ENCODE measurements around the gene NCKAP5L. TPM values are rescaled to one million over a fixed set of nuclear protein-coding genes. Genes with fewer than 3 reads are reported as not detected.
A peak's percentile ranks its signal among the peaks of the same experiment; 100 is the strongest.
"Not testable (repeated sequence)": the region's sequence is repeated elsewhere in the genome, so short reads cannot be mapped to it uniquely, and the experiment has no call there.

The NCKAP5L gene
- total RNA-seq, 1 donor from 2014 or later: 11.3 TPM

- no peak for ATAC-seq
- no peak for DNase-seq (ENCODE audit: low spot score)
These were observed 37.0 kb upstream of the NCKAP5L start for GRCh38 chr12:49865109-49865781.

GRCh38 chr12:49864798-49865090 lies 36.5 kb upstream of the NCKAP5L start:
- ATAC-seq: no peak
- no peak for DNase-seq (ENCODE audit: low spot score)

GRCh38 chr12:49863946-49864797 lies 36.0 kb upstream of the NCKAP5L start:
- no peak for DNase-seq (ENCODE audit: low spot score)
- no peak for ATAC-seq

GRCh38 chr12:49860921-49861320 lies 32.7 kb upstream of the NCKAP5L start:
- not testable (repeated sequence) for ATAC-seq; DNase-seq (ENCODE audit: low spot score)

- not testable (repeated sequence) for ATAC-seq; DNase-seq (ENCODE audit: low spot score)
These were observed 27.7 kb upstream of the NCKAP5L start for GRCh38 chr12:49855890-49856289.

- DNase-seq (ENCODE audit: low spot score) (no peak), ATAC-seq (no peak)
These were observed 26.8 kb upstream of the NCKAP5L start for GRCh38 chr12:49854976-49855375.

- no peak for DNase-seq (ENCODE audit: low spot score)
- ATAC-seq: no peak
These were observed 25.5 kb upstream of the NCKAP5L start for GRCh38 chr12:49853671-49854070.

- no peak for ATAC-seq
- DNase-seq (ENCODE audit: low spot score): no peak
These were observed 18.9 kb upstream of the NCKAP5L start for GRCh38 chr12:49847161-49847560.

GRCh38 chr12:49846032-49846431 lies 17.8 kb upstream of the NCKAP5L start:
- ATAC-seq: no peak
- DNase-seq (ENCODE audit: low spot score): no peak

GRCh38 chr12:49843876-49844437 lies 15.7 kb upstream of the NCKAP5L start:
- no peak for ATAC-seq
- DNase-seq (ENCODE audit: low spot score): no peak

- DNase-seq (ENCODE audit: low spot score): no peak
- ATAC-seq: no peak
These were observed 15.2 kb upstream of the NCKAP5L start for GRCh38 chr12:49843411-49843810.

GRCh38 chr12:49842519-49843352 lies 14.5 kb upstream of the NCKAP5L start, which contains the start of gene BCDIN3D:
Gene BCDIN3D (minus strand): TSS chr12:49843106. CDS start chr12:49843087, 19 bp downstream.
- DNase-seq (ENCODE audit: low spot score) (peak; percentile 93), ATAC-seq (peak; percentile 96)

GRCh38 chr12:49838973-49839633 lies 10.9 kb upstream of the NCKAP5L start:
- ATAC-seq (peak; percentile 33), DNase-seq (ENCODE audit: low spot score) (no peak)

- ATAC-seq (no peak), DNase-seq (ENCODE audit: low spot score) (no peak)
These were observed 4.7 kb upstream of the NCKAP5L start for GRCh38 chr12:49832836-49833421.

- ATAC-seq: no peak
- no peak for DNase-seq (ENCODE audit: low spot score)
These were observed 3.5 kb upstream of the NCKAP5L start for GRCh38 chr12:49831717-49832116.

- ATAC-seq (peak; percentile 71), DNase-seq (ENCODE audit: low spot score) (peak; percentile 76)
These were observed 663 bp downstream of the NCKAP5L start for GRCh38 chr12:49827401-49828099.

- no peak for DNase-seq (ENCODE audit: low spot score)
- no peak for ATAC-seq
These were observed 1.2 kb downstream of the NCKAP5L start for GRCh38 chr12:49827051-49827400.

- no peak for DNase-seq (ENCODE audit: low spot score)
- ATAC-seq: no peak
These were observed 2.2 kb downstream of the NCKAP5L start for GRCh38 chr12:49825971-49826421.

GRCh38 chr12:49825360-49825970 lies 2.7 kb downstream of the NCKAP5L start:
- DNase-seq (ENCODE audit: low spot score): no peak
- no peak for ATAC-seq
